ENCODE results near the gene GAA. TPM values are rescaled to one million over a fixed set of nuclear protein-coding genes. Genes with fewer than 3 reads are reported as not detected.

GAA gene
- total RNA-seq, 2 experiments from 2014 or later, result 22.2 to 22.4 TPM

GRCh38 chr17:80080081-80080480, 21.3 kb upstream of the GAA start:
- H3K4me1 Mint-ChIP-seq (ENCODE audit: low read depth), result peaks cover 6% of the 10 kb centered on the region
- intact Hi-C loops (cut with DNase I, micrococcal nuclease), result loop anchor here (5.0 to 10.0 kb wide), 2 partner anchors 73 to 285 kb away; no protein-coding TSS in a partner anchor
- no peak overlapping the region for H3K4me3 ChIP-seq (ENCODE audit: low read length)
- H3K36me3 Mint-ChIP-seq (ENCODE audit: low read depth), result no peaks in the 10 kb centered on the region
- DNase-seq, result no peak
- no peak overlapping the region for H3K27ac Mint-ChIP-seq
- H3K27me3 Mint-ChIP-seq, result peaks cover 5% of the 10 kb centered on the region
- no peaks in the 10 kb centered on the region for H3K9me3 ChIP-seq (ENCODE audit: control insufficient read depth in 1 of 2, insufficient read depth in 1 of 2, low read length in 2 of 2)
- peaks cover 6% of the 10 kb centered on the region for H3K4me1 ChIP-seq (ENCODE audit: insufficient read depth, low read length)
- no peaks in the 10 kb centered on the region for H3K27me3 ChIP-seq (ENCODE audit: control insufficient read depth in 1 of 2, insufficient read depth in 2 of 2, low read length in 2 of 2)
- TF ChIP-seq CTCF (IDR thresholded peaks at IDR 0.05), result no peak
- H3K27ac ChIP-seq (ENCODE audit: low read depth in 1 of 2, low read length in 2 of 2), result no peak overlapping the region
- no peak for ATAC-seq (ENCODE audit: poor library complexity)
- no peak overlapping the region for H3K4me3 Mint-ChIP-seq
- H3K9me3 Mint-ChIP-seq, result no peaks in the 10 kb centered on the region
- ChIA-PET POLR2A (no interaction called here), CTCF (interaction anchor here (0.6 kb wide), 1 partner anchor 72 kb away, joined by 3 read pairs; no protein-coding TSS in a partner anchor)
- H3K36me3 ChIP-seq (ENCODE audit: insufficient read depth, low read length), result no peaks in the 10 kb centered on the region

GRCh38 chr17:80081596-80081995, 19.8 kb upstream of the GAA start:
- CTCF ChIA-PET, result interaction anchor here (1.6 kb wide), 1 partner anchor 20 kb away, joined by 7 read pairs; the partner anchor contains the start of gene GAA
- intact Hi-C loops (cut with DNase I, micrococcal nuclease), result loop anchor here (5.0 to 10.0 kb wide), 2 partner anchors 74 to 283 kb away; no protein-coding TSS in a partner anchor
- POLR2A ChIA-PET, result no interaction called here

GRCh38 chr17:80082403-80083135, 18.8 kb upstream of the GAA start:
- POLR2A ChIA-PET, result interaction anchor here (1.4 kb wide), 1 partner anchor 18 kb away, joined by 5 read pairs; the partner anchor contains the start of gene GAA
- intact Hi-C loops (cut with DNase I, micrococcal nuclease), result loop anchor here (2.0 to 10.0 kb wide), 3 partner anchors 75 to 282 kb away; no protein-coding TSS in a partner anchor
- peaks cover 5% of the 10 kb centered on the region for H3K27me3 Mint-ChIP-seq

More at GRCh38 chr17:80081596-80081995, 19.8 kb upstream of the GAA start:
- no peaks in the 10 kb centered on the region for H3K36me3 ChIP-seq (ENCODE audit: insufficient read depth, low read length)
- H3K36me3 Mint-ChIP-seq (ENCODE audit: low read depth), result no peaks in the 10 kb centered on the region
- H3K27ac ChIP-seq (ENCODE audit: low read depth in 1 of 2, low read length in 2 of 2), result no peak overlapping the region
- ATAC-seq (ENCODE audit: poor library complexity), result no peak
- no peak overlapping the region for H3K4me3 ChIP-seq (ENCODE audit: low read length)
- H3K4me1 ChIP-seq (ENCODE audit: insufficient read depth, low read length), result peaks cover 6% of the 10 kb centered on the region
- no peak for DNase-seq
- no peak overlapping the region for H3K27ac Mint-ChIP-seq
- no peak for TF ChIP-seq CTCF (IDR thresholded peaks at IDR 0.05)
- H3K4me3 Mint-ChIP-seq, result no peak overlapping the region
- H3K27me3 Mint-ChIP-seq, result peaks cover 5% of the 10 kb centered on the region
- H3K27me3 ChIP-seq (ENCODE audit: control insufficient read depth in 1 of 2, insufficient read depth in 2 of 2, low read length in 2 of 2), result no peaks in the 10 kb centered on the region
- no peaks in the 10 kb centered on the region for H3K9me3 Mint-ChIP-seq
- peaks cover 6% of the 10 kb centered on the region for H3K4me1 Mint-ChIP-seq (ENCODE audit: low read depth)
- H3K9me3 ChIP-seq (ENCODE audit: control insufficient read depth in 1 of 2, insufficient read depth in 1 of 2, low read length in 2 of 2), result no peaks in the 10 kb centered on the region

More at GRCh38 chr17:80082403-80083135, 18.8 kb upstream of the GAA start:
- peaks cover 6% of the 10 kb centered on the region for H3K4me1 Mint-ChIP-seq (ENCODE audit: low read depth)
- DNase-seq (peak; percentile 38 to 82 (median 51)), ATAC-seq (ENCODE audit: poor library complexity) (peak; percentile 72)
- no peak overlapping the region for H3K4me3 Mint-ChIP-seq
- Histone ChIP-seq H3K36me3 (ENCODE audit: insufficient read depth, low read length) (no peaks in the 10 kb centered on the region), H3K9me3 (ENCODE audit: control insufficient read depth in 1 of 2, insufficient read depth in 1 of 2, low read length in 2 of 2) (no peaks in the 10 kb centered on the region), H3K4me1 (ENCODE audit: insufficient read depth, low read length) (peaks cover 6% of the 10 kb centered on the region), H3K27ac (ENCODE audit: low read depth in 1 of 2, low read length in 2 of 2) (no peak overlapping the region), H3K4me3 (ENCODE audit: low read length) (no peak overlapping the region), H3K27me3 (ENCODE audit: control insufficient read depth in 1 of 2, insufficient read depth in 2 of 2, low read length in 2 of 2) (no peaks in the 10 kb centered on the region)
- no peak overlapping the region for H3K27ac Mint-ChIP-seq
- H3K9me3 Mint-ChIP-seq, result no peaks in the 10 kb centered on the region
- TF ChIP-seq CTCF (IDR thresholded peaks at IDR 0.05), result peak; percentile 82
- no peaks in the 10 kb centered on the region for H3K36me3 Mint-ChIP-seq (ENCODE audit: low read depth)
- CTCF ChIA-PET, result interaction anchor here (1.0 to 1.6 kb wide), 2 partner anchors 18 to 19 kb away, joined by 3 to 7 read pairs; partner anchors contain the start of gene GAA

Measured in CD4-positive, alpha-beta T cell (primary cell).